GM12878 (cell line): ENCODE data around the gene RAB10. TPM values are rescaled to one million over a fixed set of nuclear protein-coding genes. Genes with fewer than 3 reads are reported as not detected.

Experiments used
- BHLHE40 ChIP-seq, 2 experiments: fragments of 450-650 bp in 1 of 2; IDR thresholded peaks; 2 replicates each; pipeline ENCODE4 v1.6.1; 2011 to 2017; ENCODE audit warnings: low read depth in 2 of 2, borderline replicate concordance in 1 of 2, improper control_type of control experiment in 1 of 2, low read length in 1 of 2, mild to moderate bottlenecking in 1 of 2
- BMI1 ChIP-seq: fragments of 450-650 bp; IDR thresholded peaks from 2 replicates; pipeline ENCODE4 v1.6.1; 2016; ENCODE audit warnings: mild to moderate bottlenecking, moderate library complexity, borderline replicate concordance
- CHD1 ChIP-seq: IDR thresholded peaks from 2 replicates; pipeline ENCODE4 v1.6.1; 2012; ENCODE audit warnings: low read depth, low read length, improper control_type of control experiment
- CREM ChIP-seq: IDR thresholded peaks from 2 replicates; pipeline ENCODE4 v1.6.1; 2014; ENCODE audit warnings: antibody characterized with exemption, low read depth
- E4F1 ChIP-seq: fragments of 450-650 bp; IDR thresholded peaks from 2 replicates; pipeline ENCODE4 v1.6.1; 2018; ENCODE audit warnings: borderline replicate concordance, mild to moderate bottlenecking; ENCODE audit not compliant: partially characterized antibody
- EP300 ChIP-seq, 2 experiments: fragments of 150-350 bp in 1 of 2; IDR thresholded peaks; 2 replicates each; pipeline ENCODE4 v1.6.1; 2011 to 2012; ENCODE audit warnings: low read depth in 2 of 2, low read length in 2 of 2, borderline replicate concordance in 1 of 2, improper control_type of control experiment in 1 of 2, inconsistent platforms in 1 of 2; ENCODE audit not compliant: control insufficient read depth in 1 of 2
- GABPA ChIP-seq: IDR thresholded peaks from 2 replicates; pipeline ENCODE4 v1.6.1; 2014; ENCODE audit warnings: antibody characterized with exemption, low read depth, mild to moderate bottlenecking, inconsistent platforms
- GATAD2B ChIP-seq: fragments of 450-650 bp; conservative IDR thresholded peaks from 2 replicates; pipeline ENCODE4 v1.6.1; 2017; ENCODE audit warnings: low read depth, mild to moderate bottlenecking, moderate library complexity
- HCFC1 ChIP-seq: fragments of 150-350 bp; IDR thresholded peaks from 2 replicates; pipeline ENCODE4 v1.6.1; 2014; ENCODE audit warnings: low read length
- JUNB ChIP-seq: IDR thresholded peaks from 2 replicates; pipeline ENCODE4 v1.6.1; 2016; ENCODE audit warnings: antibody characterized with exemption, mild to moderate bottlenecking
- NBN ChIP-seq: fragments of 450-650 bp; IDR thresholded peaks from 2 replicates; pipeline ENCODE4 v1.6.1; 2016
- NFYB ChIP-seq: IDR thresholded peaks from 2 replicates; pipeline ENCODE4 v1.6.1; 2011; ENCODE audit warnings: low read depth, mild to moderate bottlenecking, low read length, improper control_type of control experiment, moderate library complexity; ENCODE audit not compliant: insufficient read depth
- NRF1 ChIP-seq: conservative IDR thresholded peaks from 2 replicates; pipeline ENCODE4 v1.6.1; 2011; ENCODE audit warnings: mild to moderate bottlenecking, low read depth, low read length, improper control_type of control experiment
- PAX5 ChIP-seq: IDR thresholded peaks from 2 replicates; pipeline ENCODE4 v1.6.1; 2011; ENCODE audit warnings: low read depth, low read length, borderline replicate concordance
- PKNOX1 ChIP-seq: fragments of 450-650 bp; IDR thresholded peaks from 2 replicates; pipeline ENCODE4 v1.6.1; 2016; ENCODE audit warnings: mild to moderate bottlenecking
- STAT1 ChIP-seq: fragments of 450-650 bp; conservative IDR thresholded peaks from 2 replicates; pipeline ENCODE4 v1.6.1; 2014; ENCODE audit warnings: antibody characterized with exemption, mild to moderate bottlenecking
- STAT3 ChIP-seq: IDR thresholded peaks from 2 replicates; pipeline ENCODE4 v1.6.1; 2011; ENCODE audit warnings: low read depth, low read length, improper control_type of control experiment
- TAF1 ChIP-seq: IDR thresholded peaks from 2 replicates; pipeline ENCODE4 v1.6.1; 2011; ENCODE audit warnings: mild to moderate bottlenecking, low read depth, low read length, borderline replicate concordance
- USF2 ChIP-seq: IDR thresholded peaks from 2 replicates; pipeline ENCODE4 v1.6.1; 2011; ENCODE audit warnings: low read depth, low read length, improper control_type of control experiment, borderline replicate concordance
- ZNF384 ChIP-seq: IDR thresholded peaks from 2 replicates; pipeline ENCODE4 v1.6.1; 2012; ENCODE audit warnings: low read depth, mild to moderate bottlenecking, low read length, improper control_type of control experiment, borderline replicate concordance
- ZNF622 ChIP-seq: fragments of 450-650 bp; IDR thresholded peaks from 2 replicates; pipeline ENCODE4 v1.6.1; 2017; ENCODE audit warnings: mild to moderate bottlenecking, inconsistent platforms
- polyA plus RNA-seq, 11 experiments: library from polyadenylated mRNA; depleted of rRNA in 4 of 11; unstranded in 6 of 11; stranded (reverse) in 5 of 11; fragments of >200 nt; fragmentation: Nextera tagmentation in 4 of 11; fragmentation: Illumina TruSeq in 1 of 11; extraction: Ambion mirVana in 4 of 11; extraction: Trizol in 1 of 11; gene quantifications; 1 replicate in 1 of 11; 2 replicates in 10 of 11; pipeline versions ENCODE4 v1.2.1 to v1.2.3, GENCODE V29; 2011 to 2016; ENCODE audit warnings: inconsistent platforms in 2 of 11, missing spikeins in 2 of 11, low read depth in 1 of 11
- total RNA-seq, 4 experiments: library from RNA; depleted of rRNA in 3 of 4; stranded (reverse); fragments of >200 nt in 3 of 4; fragmentation: Illumina TruSeq in 1 of 4; extraction: Trizol in 1 of 4; gene quantifications; 2 replicates each; pipeline versions ENCODE4 v1.2.1 to v1.2.3, GENCODE V29; 2013 to 2021
- TF ChIP-seq, protein P1 (sequence below): fragments of 450-650 bp; IDR thresholded peaks from 2 replicates; pipeline ENCODE4 v1.6.1; 2017; ENCODE audit warnings: mild to moderate bottlenecking, moderate library complexity

Gene RAB10
- total and polyA plus RNA-seq, 10 of the 15 experiments (the other 5 are each of a cell fraction or from before 2014, with no cell fraction given) = 13.3 to 109 (median 82.0) TPM

GRCh38 chr2:26068602-26069298 lies 34.9 kb downstream of the RAB10 start (continued):
- TF ChIP-seq E4F1 = no peak
- peak; percentile 88 for TF ChIP-seq JUNB
- TF ChIP-seq BMI1 = no peak
- TF ChIP-seq GABPA = no peak
- TF ChIP-seq CREM = peak; percentile 41; the same call in 1 of the 2 replicates
- TF ChIP-seq, protein P1, sequence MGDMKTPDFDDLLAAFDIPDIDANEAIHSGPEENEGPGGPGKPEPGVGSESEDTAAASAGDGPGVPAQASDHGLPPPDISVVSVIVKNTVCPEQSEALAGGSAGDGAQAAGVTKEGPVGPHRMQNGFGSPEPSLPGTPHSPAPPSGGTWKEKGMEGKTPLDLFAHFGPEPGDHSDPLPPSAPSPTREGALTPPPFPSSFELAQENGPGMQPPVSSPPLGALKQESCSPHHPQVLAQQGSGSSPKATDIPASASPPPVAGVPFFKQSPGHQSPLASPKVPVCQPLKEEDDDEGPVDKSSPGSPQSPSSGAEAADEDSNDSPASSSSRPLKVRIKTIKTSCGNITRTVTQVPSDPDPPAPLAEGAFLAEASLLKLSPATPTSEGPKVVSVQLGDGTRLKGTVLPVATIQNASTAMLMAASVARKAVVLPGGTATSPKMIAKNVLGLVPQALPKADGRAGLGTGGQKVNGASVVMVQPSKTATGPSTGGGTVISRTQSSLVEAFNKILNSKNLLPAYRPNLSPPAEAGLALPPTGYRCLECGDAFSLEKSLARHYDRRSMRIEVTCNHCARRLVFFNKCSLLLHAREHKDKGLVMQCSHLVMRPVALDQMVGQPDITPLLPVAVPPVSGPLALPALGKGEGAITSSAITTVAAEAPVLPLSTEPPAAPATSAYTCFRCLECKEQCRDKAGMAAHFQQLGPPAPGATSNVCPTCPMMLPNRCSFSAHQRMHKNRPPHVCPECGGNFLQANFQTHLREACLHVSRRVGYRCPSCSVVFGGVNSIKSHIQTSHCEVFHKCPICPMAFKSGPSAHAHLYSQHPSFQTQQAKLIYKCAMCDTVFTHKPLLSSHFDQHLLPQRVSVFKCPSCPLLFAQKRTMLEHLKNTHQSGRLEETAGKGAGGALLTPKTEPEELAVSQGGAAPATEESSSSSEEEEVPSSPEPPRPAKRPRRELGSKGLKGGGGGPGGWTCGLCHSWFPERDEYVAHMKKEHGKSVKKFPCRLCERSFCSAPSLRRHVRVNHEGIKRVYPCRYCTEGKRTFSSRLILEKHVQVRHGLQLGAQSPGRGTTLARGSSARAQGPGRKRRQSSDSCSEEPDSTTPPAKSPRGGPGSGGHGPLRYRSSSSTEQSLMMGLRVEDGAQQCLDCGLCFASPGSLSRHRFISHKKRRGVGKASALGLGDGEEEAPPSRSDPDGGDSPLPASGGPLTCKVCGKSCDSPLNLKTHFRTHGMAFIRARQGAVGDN = no peak
- TF ChIP-seq NFYB = no peak
- peak in 1 of 2 experiments; percentile 80; a peak in 2 of 4 replicates for TF ChIP-seq EP300 (IDR thresholded peaks at IDR 0.05; ENCODE audit: borderline replicate concordance in 1 of 2, control insufficient read depth in 1 of 2, low read depth in 2 of 2, low read length in 2 of 2)
- no peak for TF ChIP-seq ZNF622
- TF ChIP-seq PKNOX1 = no peak
- TF ChIP-seq HCFC1 = no peak
- 0 out of 2 replicates have a peak, but pooled peaks have one; percentile 40 for TF ChIP-seq NBN
- no peak for TF ChIP-seq STAT1
- TF ChIP-seq BHLHE40 (IDR thresholded peaks at IDR 0.05; ENCODE audit: borderline replicate concordance in 1 of 2, low read depth in 2 of 2, low read length in 1 of 2) = peak; percentile 35 to 41; a peak in 2 of 4 replicates
- TF ChIP-seq STAT3 = peak; percentile 52; the same call in 1 of the 2 replicates
- TF ChIP-seq CHD1 = no peak
- no peak for TF ChIP-seq ZNF384
- no peak for TF ChIP-seq USF2
- no peak for TF ChIP-seq GATAD2B
- TF ChIP-seq NRF1 = no peak
- TF ChIP-seq TAF1 = no peak
- TF ChIP-seq PAX5 = peak; percentile 42; the same call in 1 of the 2 replicates
